Hepatocyte (in vitro differentiated cells): Measurements from ENCODE around the gene GRIK1.

Experiments
- CTCF ChIP-seq: fragments of 200-600 bp; sonication (generic); IDR thresholded peaks from 2 replicates; pipeline ENCODE4 v1.5.1; 2016; ENCODE audit warnings: antibody characterized with exemption, mild to moderate bottlenecking; ENCODE audit not compliant: poor library complexity
- EZH2 ChIP-seq: fragments of 200-600 bp; sonication (generic); IDR thresholded peaks from 2 replicates; pipeline ENCODE4 v1.6.1; 2016; ENCODE audit warnings: antibody characterized with exemption, mild to moderate bottlenecking, borderline replicate concordance
- EZH2phosphoT487 ChIP-seq: fragments of 200-600 bp; sonication (generic); IDR thresholded peaks from one replicate; pipeline ENCODE4 v1.6.1; 2018; ENCODE audit warnings: antibody characterized with exemption, mild to moderate bottlenecking, low read depth, moderate library complexity; ENCODE audit not compliant: unreplicated experiment, severe bottlenecking

GRCh38 chr21:29667651-29668050, 272.1 kb downstream of the GRIK1 start:
- TF ChIP-seq CTCF (no peak), EZH2phosphoT487 (no peak), EZH2 (no peak)
